CD4-positive, alpha-beta T cell treated with Interleukin-15 for 4 hours (primary cell): ENCODE results near the gene MYBPC1.
"Not testable (repeated sequence)": the region's sequence is repeated elsewhere in the genome, so short reads cannot be mapped to it uniquely, and the experiment has no call there.

Source experiments
- DNase-seq: peaks from one replicate; pipeline ENCODE4 v3.0.0-alpha.2; 2020; ENCODE audit warnings: low spot score

MYBPC1 gene

DNA sequence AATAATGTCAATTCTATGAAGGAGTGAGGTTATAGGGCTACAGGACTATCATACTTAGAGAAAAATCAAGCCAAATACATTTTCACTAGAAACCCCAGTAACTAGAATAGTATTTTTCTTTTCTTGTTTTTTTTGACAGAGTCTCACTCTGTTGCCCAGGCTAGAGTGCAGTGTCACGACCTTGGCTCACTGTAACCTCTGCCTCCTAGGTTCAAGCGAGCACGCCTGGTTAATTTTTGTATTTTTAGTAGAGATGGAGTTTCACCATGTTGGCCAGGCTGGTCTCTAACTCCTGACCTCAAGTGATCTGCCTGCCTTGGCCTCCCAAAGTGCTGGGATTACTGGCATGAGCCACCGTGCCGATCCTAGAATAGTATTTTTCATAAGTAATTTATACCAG lies 139.7 kb downstream of the MYBPC1 start:
- DNase-seq: not testable (repeated sequence)
